H9 (cell line): Measurements from ENCODE around the gene GRM5. TPM values are rescaled to one million over a fixed set of nuclear protein-coding genes. Genes with fewer than 3 reads are reported as not detected.

ENCODE experiments used
- DNase-seq: peaks from one replicate; pipeline ENCODE4 v3.0.0-alpha.2; 2017
- H2AFZ ChIP-seq: one replicate; pipeline ENCODE4 v1.6.1; 2013; ENCODE audit warnings: mild to moderate bottlenecking, low read length, control low read depth, moderate library complexity
- H2AK5ac ChIP-seq: 2 replicates; pipeline ENCODE4 v1.6.1; 2013; ENCODE audit warnings: low read length, control low read depth, mixed read lengths; ENCODE audit not compliant: insufficient read length
- H2BK120ac ChIP-seq: one replicate; pipeline ENCODE4 v1.6.1; 2013; ENCODE audit warnings: low read depth, mild to moderate bottlenecking, low read length, control low read depth, inconsistent platforms; ENCODE audit not compliant: poor library complexity, severe bottlenecking
- H2BK12ac ChIP-seq: 2 replicates; pipeline ENCODE4 v1.6.1; 2013; ENCODE audit warnings: low read length, control low read depth, mixed read lengths, low read depth; ENCODE audit not compliant: insufficient read length
- H2BK15ac ChIP-seq: 2 replicates; pipeline ENCODE4 v1.6.1; 2013; ENCODE audit warnings: low read depth, low read length, control low read depth
- H2BK20ac ChIP-seq: one replicate; pipeline ENCODE4 v1.6.1; 2013; ENCODE audit warnings: low read depth, mild to moderate bottlenecking, low read length, control low read depth, inconsistent platforms; ENCODE audit not compliant: poor library complexity, severe bottlenecking
- H2BK5ac ChIP-seq: 2 replicates; pipeline ENCODE4 v1.6.1; 2013; ENCODE audit warnings: low read length, control low read depth, mixed read lengths; ENCODE audit not compliant: insufficient read length
- H3K14ac ChIP-seq: 2 replicates; pipeline ENCODE4 v1.6.1; 2013; ENCODE audit warnings: low read length, control low read depth; ENCODE audit not compliant: insufficient read depth
- H3K18ac ChIP-seq: 2 replicates; pipeline ENCODE4 v1.6.1; 2013; ENCODE audit warnings: low read depth, mild to moderate bottlenecking, mixed read lengths, low read length, control low read depth; ENCODE audit not compliant: insufficient read length
- H3K23ac ChIP-seq: 2 replicates; pipeline ENCODE4 v1.6.1; 2013; ENCODE audit warnings: low read length, control low read depth, mixed read lengths, low read depth; ENCODE audit not compliant: insufficient read length
- H3K23me2 ChIP-seq: 2 replicates; pipeline ENCODE4 v1.6.1; 2013; ENCODE audit warnings: low read depth, mild to moderate bottlenecking, mixed read lengths, low read length, control low read depth; ENCODE audit not compliant: insufficient read length, poor library complexity, severe bottlenecking
- H3K27ac ChIP-seq: 2 replicates; pipeline ENCODE4 v1.5.1; 2013; ENCODE audit warnings: low read length, control low read depth, mixed read lengths, low read depth; ENCODE audit not compliant: insufficient read length
- H3K27me3 ChIP-seq: 2 replicates; pipeline ENCODE4 v1.6.1; 2013; ENCODE audit warnings: low read length, control low read depth, inconsistent platforms; ENCODE audit not compliant: insufficient read depth
- H3K4ac ChIP-seq: 2 replicates; pipeline ENCODE4 v1.6.1; 2013; ENCODE audit warnings: low read depth, mild to moderate bottlenecking, control low read depth, inconsistent platforms, low read length, moderate library complexity
- H3K4me1 ChIP-seq: 2 replicates; pipeline ENCODE4 v1.6.1; 2013; ENCODE audit warnings: low read length, control low read depth, inconsistent platforms; ENCODE audit not compliant: insufficient read depth
- H3K4me2 ChIP-seq: 2 replicates; pipeline ENCODE4 v1.6.1; 2013; ENCODE audit warnings: low read length, control low read depth, mixed read lengths; ENCODE audit not compliant: insufficient read length, insufficient read depth
- H3K56ac ChIP-seq: 2 replicates; pipeline ENCODE4 v1.6.1; 2013; ENCODE audit warnings: low read depth, mild to moderate bottlenecking, mixed read lengths, low read length, control low read depth; ENCODE audit not compliant: insufficient read length
- H3K79me1 ChIP-seq: 2 replicates; pipeline ENCODE4 v1.6.1; 2013; ENCODE audit warnings: low read depth, mild to moderate bottlenecking, moderate library complexity, low read length, control low read depth, inconsistent platforms; ENCODE audit not compliant: insufficient read depth, poor library complexity, severe bottlenecking
- H3K79me2 ChIP-seq: 2 replicates; pipeline ENCODE4 v1.6.1; 2013; ENCODE audit warnings: low read length, control low read depth, inconsistent platforms; ENCODE audit not compliant: insufficient read depth
- H3K9ac ChIP-seq: 2 replicates; pipeline ENCODE4 v1.6.1; 2013; ENCODE audit warnings: low read length, control low read depth, mixed read lengths; ENCODE audit not compliant: insufficient read length; ENCODE audit errors: extremely low read depth
- H3K9me3 ChIP-seq: one replicate; pipeline ENCODE4 v1.6.1; 2013; ENCODE audit warnings: low read depth, low read length, inconsistent platforms; ENCODE audit not compliant: control insufficient read depth
- H3T11ph ChIP-seq: one replicate; pipeline ENCODE4 v1.6.1; 2013; ENCODE audit warnings: mild to moderate bottlenecking, low read length, control low read depth, inconsistent platforms
- H4K20me1 ChIP-seq: one replicate; pipeline ENCODE4 v1.6.1; 2013; ENCODE audit not compliant: control insufficient read depth, insufficient read length, insufficient read depth
- H4K5ac ChIP-seq: 2 replicates; pipeline ENCODE4 v1.6.1; 2013; ENCODE audit warnings: low read depth, mild to moderate bottlenecking, mixed read lengths, low read length, control low read depth; ENCODE audit not compliant: insufficient read length
- H4K8ac ChIP-seq: replicated peaks from 2 replicates; pipeline ENCODE4 v1.6.1; 2013; ENCODE audit warnings: low read length, control low read depth, mixed read lengths, low read depth; ENCODE audit not compliant: insufficient read length
- H4K91ac ChIP-seq: 2 replicates; pipeline ENCODE4 v1.6.1; 2013; ENCODE audit warnings: low read depth, mild to moderate bottlenecking, moderate library complexity, mixed read lengths, low read length, control low read depth; ENCODE audit not compliant: insufficient read length
- H3K27ac Mint-ChIP-seq, 3 experiments: 2 replicates in 2 of 3; 3 replicates in 1 of 3; pipeline ENCODE4 v1.8.0; 2020 to 2021; ENCODE audit warnings: mixed read lengths in 3 of 3, mild to moderate bottlenecking in 1 of 3, moderate library complexity in 1 of 3
- H3K27me3 Mint-ChIP-seq: 2 replicates; pipeline ENCODE4 v1.8.0; 2021; ENCODE audit warnings: low read depth, mild to moderate bottlenecking, moderate library complexity, mixed read lengths
- H3K36me3 Mint-ChIP-seq, 3 experiments: 2 replicates in 2 of 3; 3 replicates in 1 of 3; pipeline ENCODE4 v1.8.0; 2020 to 2021; ENCODE audit warnings: low read depth in 3 of 3, mixed read lengths in 3 of 3; ENCODE audit not compliant: insufficient read depth in 1 of 3
- H3K4me1 Mint-ChIP-seq, 2 experiments: 2 replicates each; pipeline ENCODE4 v1.8.0; 2020; ENCODE audit warnings: mixed read lengths in 2 of 2
- H3K4me3 Mint-ChIP-seq, 2 experiments: 2 replicates in 1 of 2; 3 replicates in 1 of 2; pipeline ENCODE4 v1.8.0; 2020 to 2021; ENCODE audit warnings: mild to moderate bottlenecking in 2 of 2, mixed read lengths in 2 of 2, moderate library complexity in 1 of 2
- H3K9me3 Mint-ChIP-seq, 2 experiments: 2 replicates in 1 of 2; 3 replicates in 1 of 2; pipeline ENCODE4 v1.8.0; 2020; ENCODE audit warnings: mild to moderate bottlenecking in 2 of 2, mixed read lengths in 2 of 2, moderate library complexity in 1 of 2
- WGBS: extraction: QIAGEN DNeasy Blood & Tissue Kit; methylation state at CpG from one replicate; pipeline ENCODE4 v1.1.7; 2013; ENCODE audit warnings: missing lambda C conversion rate, low lambda C conversion rate, mixed read lengths; ENCODE audit not compliant: insufficient read length; ENCODE audit errors: extremely low coverage; 5-methylcytosine and 5-hydroxymethylcytosine counted together
- total RNA-seq: library from RNA; stranded (reverse); gene quantifications from 2 replicates; pipeline ENCODE4 v1.2.1, GENCODE V29; 2021
- TF ChIP-seq, protein P1 (sequence below): fragments of 200-600 bp; sonication (generic); conservative IDR thresholded peaks from 3 replicates; pipeline ENCODE4 v1.8.0; 2021; ENCODE audit warnings: antibody characterized with exemption, mild to moderate bottlenecking

The GRM5 gene
- total RNA-seq, 1 experiment from 2014 or later = not detected

DNA sequence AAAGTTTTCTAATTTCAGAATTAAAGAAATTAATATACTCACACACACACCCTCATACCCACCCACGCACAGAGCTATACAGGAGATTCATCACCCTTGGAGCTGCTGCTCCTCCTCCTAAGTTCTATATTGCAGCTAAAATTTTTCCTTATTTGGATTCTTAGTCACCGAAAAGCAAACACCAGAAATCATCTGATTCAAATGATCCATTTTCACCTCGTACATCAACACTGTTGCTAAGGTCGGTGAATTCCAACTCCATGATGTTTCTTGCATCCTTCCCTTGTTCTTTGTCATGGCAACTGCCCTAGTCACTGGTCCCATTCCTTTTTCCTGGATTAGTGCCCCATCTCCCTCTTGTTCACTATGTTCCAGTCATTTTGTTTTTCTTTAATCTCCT lies 286.2 kb downstream of the GRM5 start:
- H3K23me2 ChIP-seq = no peaks in the 10 kb centered on the region
- H2BK15ac ChIP-seq = no peak overlapping the region
- no peak overlapping the region for H3K14ac ChIP-seq
- no peak for DNase-seq
- Mint-ChIP-seq H3K9me3 (peaks cover 3 to 9% of the 10 kb centered on the region in 2 experiments; a peak in 4 of 5 replicates), H3K27me3 (no peaks in the 10 kb centered on the region; the same call in 1 of the 2 replicates), H3K4me3 (no peak overlapping the region), H3K36me3 (no peaks in the 10 kb centered on the region; a peak in 2 of 7 replicates), H3K27ac (no peak overlapping the region), H3K4me1 (peaks cover 0 to 7% of the 10 kb centered on the region in 2 experiments; a peak in 2 of 4 replicates)
- H3K4ac ChIP-seq = no peak overlapping the region
- no peak overlapping the region for H2AK5ac ChIP-seq
- H3K4me1 ChIP-seq = no peaks in the 10 kb centered on the region
- no peak overlapping the region for H2AFZ ChIP-seq
- H3K27ac ChIP-seq = no peak overlapping the region
- no peaks in the 10 kb centered on the region for H4K20me1 ChIP-seq
- no peak overlapping the region for H2BK12ac ChIP-seq
- TF ChIP-seq, protein P1, sequence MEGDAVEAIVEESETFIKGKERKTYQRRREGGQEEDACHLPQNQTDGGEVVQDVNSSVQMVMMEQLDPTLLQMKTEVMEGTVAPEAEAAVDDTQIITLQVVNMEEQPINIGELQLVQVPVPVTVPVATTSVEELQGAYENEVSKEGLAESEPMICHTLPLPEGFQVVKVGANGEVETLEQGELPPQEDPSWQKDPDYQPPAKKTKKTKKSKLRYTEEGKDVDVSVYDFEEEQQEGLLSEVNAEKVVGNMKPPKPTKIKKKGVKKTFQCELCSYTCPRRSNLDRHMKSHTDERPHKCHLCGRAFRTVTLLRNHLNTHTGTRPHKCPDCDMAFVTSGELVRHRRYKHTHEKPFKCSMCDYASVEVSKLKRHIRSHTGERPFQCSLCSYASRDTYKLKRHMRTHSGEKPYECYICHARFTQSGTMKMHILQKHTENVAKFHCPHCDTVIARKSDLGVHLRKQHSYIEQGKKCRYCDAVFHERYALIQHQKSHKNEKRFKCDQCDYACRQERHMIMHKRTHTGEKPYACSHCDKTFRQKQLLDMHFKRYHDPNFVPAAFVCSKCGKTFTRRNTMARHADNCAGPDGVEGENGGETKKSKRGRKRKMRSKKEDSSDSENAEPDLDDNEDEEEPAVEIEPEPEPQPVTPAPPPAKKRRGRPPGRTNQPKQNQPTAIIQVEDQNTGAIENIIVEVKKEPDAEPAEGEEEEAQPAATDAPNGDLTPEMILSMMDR = no peak
- whole genome bisulfite sequencing = no CpG with 5 or more reads among the region's 4 CpGs
- H3K9ac ChIP-seq = no peak overlapping the region
- no peaks in the 10 kb centered on the region for H3K27me3 ChIP-seq
- no peak overlapping the region for H4K91ac ChIP-seq
- H3T11ph ChIP-seq = no peak overlapping the region
- H3K79me1 ChIP-seq = no peaks in the 10 kb centered on the region
- H3K18ac ChIP-seq = no peak overlapping the region
- no peak overlapping the region for H4K5ac ChIP-seq
- no peak overlapping the region for H3K4me2 ChIP-seq
- H2BK20ac ChIP-seq = no peak overlapping the region
- H4K8ac ChIP-seq = no peak overlapping the region
- H3K79me2 ChIP-seq = no peaks in the 10 kb centered on the region
- no peaks in the 10 kb centered on the region for H3K9me3 ChIP-seq
- H2BK120ac ChIP-seq = no peak overlapping the region
- H3K23ac ChIP-seq = no peak overlapping the region
- H2BK5ac ChIP-seq = no peak overlapping the region
- no peak overlapping the region for H3K56ac ChIP-seq
